GM18505 (cell line): Measurements from ENCODE around the gene CLIC3.

ENCODE experiments used
- ATAC-seq: cut with Tn5 transposase; IDR thresholded peaks from one replicate; pipeline ENCODE4 v1.9.1; 2021; ENCODE audit not compliant: unreplicated experiment
- POLR2A ChIP-seq: IDR thresholded peaks from 4 replicates; pipeline ENCODE4 v1.6.1; 2011; ENCODE audit warnings: borderline replicate concordance; ENCODE audit not compliant: insufficient read depth, insufficient read length; ENCODE audit errors: extremely low read depth

The CLIC3 gene

GRCh38 chr9:136952876-136953770 is 43.2 kb downstream of the CLIC3 start:
- no peak for TF ChIP-seq POLR2A
- no peak for ATAC-seq

GRCh38 chr9:136952321-136952850 is 44.0 kb downstream of the CLIC3 start:
- ATAC-seq: no peak
- no peak for TF ChIP-seq POLR2A

GRCh38 chr9:136951541-136952320 is 44.6 kb downstream of the CLIC3 start, which contains the start of gene LCN12:
Gene LCN12, plus strand, starts transcription at chr9:136952273. Its CDS starts 55 bp downstream, at chr9:136952328.
- no peak for TF ChIP-seq POLR2A
- no peak for ATAC-seq

- no peak for TF ChIP-seq POLR2A
- ATAC-seq: no peak
These were observed 45.6 kb downstream of the CLIC3 start for GRCh38 chr9:136950656-136951276.

GRCh38 chr9:136949817-136950655 is 46.3 kb downstream of the CLIC3 start:
- peak; percentile 76 for TF ChIP-seq POLR2A
- ATAC-seq: peak; percentile 78

GRCh38 chr9:136949239-136949816 is 47.0 kb downstream of the CLIC3 start:
- TF ChIP-seq POLR2A: no peak
- no peak for ATAC-seq

GRCh38 chr9:136947955-136948510 is 48.3 kb downstream of the CLIC3 start:
- TF ChIP-seq POLR2A: no peak
- ATAC-seq: no peak

GRCh38 chr9:136947028-136947891 is 49.1 kb downstream of the CLIC3 start:
- ATAC-seq: no peak
- TF ChIP-seq POLR2A: no peak

- TF ChIP-seq POLR2A: no peak
These were observed 49.9 kb downstream of the CLIC3 start for GRCh38 chr9:136946228-136947027.

More at GRCh38 chr9:136946228-136947027, 49.9 kb downstream of the CLIC3 start:
- ATAC-seq: no peak
